K562 (cell line): ENCODE results near the gene BDH1.

Experiments used
- CTCF ChIP-seq, 3 experiments: IDR thresholded peaks in 2 of 3; conservative IDR thresholded peaks in 1 of 3; 2 replicates each; pipeline ENCODE4 v1.5.1; 2011 to 2012; ENCODE audit warnings: low read length in 3 of 3, mild to moderate bottlenecking in 3 of 3, control low read depth in 2 of 3, improper control_type of control experiment in 1 of 3, inconsistent platforms in 1 of 3, low read depth in 1 of 3, mixed read lengths in 1 of 3, moderate library complexity in 1 of 3; ENCODE audit not compliant: insufficient read depth in 2 of 3
- ELK1 ChIP-seq: sonication (generic); formaldehyde crosslinking; IDR thresholded peaks from 2 replicates; pipeline ENCODE4 v1.8.1; 2022; ENCODE audit warnings: missing genetic modification reagents
- FOXM1 ChIP-seq, 2 experiments: fragments of 450-650 bp in 1 of 2; sonication (generic) in 1 of 2; formaldehyde crosslinking in 1 of 2; IDR thresholded peaks; 2 replicates each; pipeline versions ENCODE4 v1.6.1 to v1.9.0; 2017 to 2022; ENCODE audit warnings: low read depth in 2 of 2, mild to moderate bottlenecking in 2 of 2, missing genetic modification reagents in 1 of 2, moderate library complexity in 1 of 2
- MEF2A ChIP-seq: IDR thresholded peaks from 2 replicates; pipeline ENCODE4 v1.6.1; 2011; ENCODE audit warnings: low read depth, mild to moderate bottlenecking, low read length, moderate library complexity; ENCODE audit not compliant: control insufficient read depth
- NBN ChIP-seq: fragments of 450-650 bp; IDR thresholded peaks from 2 replicates; pipeline ENCODE4 v1.6.1; 2016; ENCODE audit warnings: low read depth, mild to moderate bottlenecking
- PTBP1 ChIP-seq: fragments of 200-400 bp; formaldehyde crosslinking; IDR thresholded peaks from 2 replicates; pipeline ENCODE4 v1.6.1; 2017; ENCODE audit warnings: low read depth, low read length

GRCh38 chr3:197503652-197504051 is 52.1 kb downstream of the BDH1 start:
- TF ChIP-seq CTCF (IDR thresholded peaks at IDR 0.05 in 2 of 3, conservative IDR thresholded peaks at IDR 0.05 in 1 of 3; ENCODE audit: insufficient read depth in 2 of 3, low read depth in 1 of 3, low read length in 3 of 3) (no peak), MEF2A (no peak), NBN (no peak), PTBP1 (no peak), ELK1 (CRISPR knock-in tag) (no peak), FOXM1 (IDR thresholded peaks at IDR 0.05; ENCODE audit: low read depth) (no peak), FOXM1 (CRISPR knock-in tag; IDR thresholded peaks at IDR 0.05; ENCODE audit: low read depth) (no peak)
